ENCODE results near the gene CRTAC1. TPM values are rescaled to one million over a fixed set of nuclear protein-coding genes. Genes with fewer than 3 reads are reported as not detected.
A peak's percentile ranks its signal among the peaks of the same experiment; 100 is the strongest.

CRTAC1 gene
- total and polyA plus RNA-seq, 8 donors: 0.24 to 1.3 (median 0.81) TPM

- WGBS, 2 donors: 31 to 34% methylated on average over 10 of the region's 10 CpGs
- no peak for TF ChIP-seq CTCF (IDR thresholded peaks at IDR 0.05)
- DNase-seq (no peak), FAIRE-seq (no peak), ATAC-seq (peak; percentile 34 to 53 (median 42))
- Histone ChIP-seq H3K27me3 (no peaks in the 10 kb centered on the region), H3K36me3 (no peaks in the 10 kb centered on the region), H3K4me1 (no peaks in the 10 kb centered on the region), H3K27ac (no peak overlapping the region), H3K9me3 (no peaks in the 10 kb centered on the region), H3K4me3 (no peak overlapping the region)
- intact Hi-C loops (cut with DNase I): loop anchor here in 2 of 3 donors (5.0 kb wide), 1 partner anchor 128 kb away; no protein-coding TSS in a partner anchor
Measured at GRCh38 chr10:97914171-97914836, 116.1 kb downstream of the CRTAC1 start.

DNA sequence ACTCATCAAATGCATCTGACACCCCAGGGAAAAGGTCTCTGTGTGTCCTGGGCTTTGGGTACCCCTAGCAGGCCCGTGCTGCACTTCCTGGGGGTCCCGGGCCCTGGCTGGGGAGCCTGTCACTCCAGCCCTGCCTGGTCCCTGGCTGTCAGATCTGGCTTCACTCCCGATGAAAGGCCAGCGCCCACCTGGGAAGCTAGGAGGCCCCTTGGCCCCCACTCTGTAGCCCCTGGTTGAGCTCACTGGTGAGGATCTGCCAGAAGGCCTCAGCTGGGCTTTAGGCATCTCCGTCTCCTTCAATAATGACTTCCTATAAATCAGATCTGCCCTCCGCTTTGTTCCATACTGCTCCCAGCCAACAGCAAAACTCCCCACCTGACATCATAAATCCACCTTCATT lies 116.8 kb downstream of the CRTAC1 start:
- H3K36me3 ChIP-seq: no peaks in the 10 kb centered on the region
- no peak for TF ChIP-seq CTCF (IDR thresholded peaks at IDR 0.05)
- no peaks in the 10 kb centered on the region for H3K9me3 ChIP-seq
- WGBS, 2 donors: 68 to 69% methylated on average over 6 of the region's 6 CpGs
- no peak overlapping the region for H3K27ac ChIP-seq
- H3K4me3 ChIP-seq: no peak overlapping the region
- no peak for ATAC-seq
- DNase-seq: no peak
- no peak for FAIRE-seq
- intact Hi-C loops (cut with DNase I): loop anchor here in 2 of 3 donors (5.0 kb wide), 1 partner anchor 129 kb away; no protein-coding TSS in a partner anchor
- no peaks in the 10 kb centered on the region for H3K27me3 ChIP-seq
- no peaks in the 10 kb centered on the region for H3K4me1 ChIP-seq

DNA sequence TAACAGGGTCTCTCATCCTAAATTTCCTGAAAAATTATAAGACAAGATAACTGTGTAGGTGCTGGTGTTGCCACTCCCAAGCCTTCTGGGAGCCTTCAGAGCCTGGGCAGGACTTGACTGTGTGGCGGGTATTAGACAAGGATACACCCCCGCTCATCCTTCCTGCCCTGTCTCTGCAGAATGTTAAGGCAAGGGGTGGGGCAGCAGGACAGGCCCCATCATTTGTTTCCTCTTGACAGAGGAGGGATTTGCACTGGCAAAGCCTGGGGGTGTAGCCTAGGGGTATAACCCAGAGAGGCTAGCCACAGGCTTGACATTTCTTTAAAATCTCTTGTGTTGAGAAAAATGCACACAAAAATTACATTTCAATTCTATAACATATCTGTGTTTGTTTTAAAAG lies 117.2 kb downstream of the CRTAC1 start:
- H3K36me3 ChIP-seq: no peaks in the 10 kb centered on the region
- no peak for FAIRE-seq
- TF ChIP-seq CTCF (IDR thresholded peaks at IDR 0.05): no peak
- 84 to 93% methylated on average over 2 of the region's 2 CpGs for WGBS, 2 donors
- H3K4me3 ChIP-seq: no peak overlapping the region
- H3K27ac ChIP-seq: no peak overlapping the region
- H3K9me3 ChIP-seq: no peaks in the 10 kb centered on the region
- intact Hi-C loops (cut with DNase I): loop anchor here in 2 of 3 donors (5.0 kb wide), 1 partner anchor 129 kb away; no protein-coding TSS in a partner anchor
- no peak for DNase-seq
- no peak for ATAC-seq
- H3K4me1 ChIP-seq: no peaks in the 10 kb centered on the region
- H3K27me3 ChIP-seq: no peaks in the 10 kb centered on the region

GRCh38 chr10:97911217-97911616 lies 119.2 kb downstream of the CRTAC1 start:
- H3K9me3 ChIP-seq: no peaks in the 10 kb centered on the region
- no peak overlapping the region for H3K4me3 ChIP-seq
- H3K4me1 ChIP-seq: no peaks in the 10 kb centered on the region
- no peaks in the 10 kb centered on the region for H3K27me3 ChIP-seq
- 56 to 64% methylated on average over 5 of the region's 5 CpGs for WGBS, 2 donors
- no peak overlapping the region for H3K27ac ChIP-seq
- ATAC-seq (no peak), FAIRE-seq (no peak), DNase-seq (no peak)
- TF ChIP-seq CTCF (IDR thresholded peaks at IDR 0.05): no peak
- intact Hi-C loops (cut with DNase I): loop anchor here in 2 of 3 donors (5.0 kb wide), 1 partner anchor 131 kb away; no protein-coding TSS in a partner anchor
- no peaks in the 10 kb centered on the region for H3K36me3 ChIP-seq

DNA sequence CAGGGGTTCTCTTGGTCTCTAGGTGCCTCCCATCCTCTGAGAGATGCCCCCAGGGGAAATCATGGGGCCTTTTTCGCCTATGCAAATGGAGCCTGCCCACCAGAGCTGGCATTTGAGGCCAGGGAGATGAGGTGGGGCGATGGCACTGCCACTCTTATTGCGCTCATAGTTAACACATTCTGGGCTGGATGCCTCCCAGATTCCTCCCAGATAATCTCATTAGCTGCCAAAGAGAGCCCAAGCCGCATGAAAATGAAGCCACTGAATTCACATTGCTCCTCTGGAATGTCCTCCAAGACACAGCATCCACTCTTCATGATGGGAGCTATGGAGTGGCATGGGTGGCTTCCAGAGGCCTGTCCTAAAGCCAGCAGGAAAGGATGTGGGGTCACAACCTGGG lies 119.8 kb downstream of the CRTAC1 start:
- ATAC-seq (no peak), FAIRE-seq (no peak), DNase-seq (no peak)
- Histone ChIP-seq H3K9me3 (no peaks in the 10 kb centered on the region), H3K36me3 (no peaks in the 10 kb centered on the region), H3K27ac (no peak overlapping the region), H3K27me3 (no peaks in the 10 kb centered on the region), H3K4me3 (no peak overlapping the region), H3K4me1 (no peaks in the 10 kb centered on the region)
- intact Hi-C loops (cut with DNase I): loop anchor here in 2 of 3 donors (5.0 kb wide), 1 partner anchor 132 kb away; no protein-coding TSS in a partner anchor
- 70 to 73% methylated on average over 4 of the region's 4 CpGs for WGBS, 2 donors
- TF ChIP-seq CTCF (IDR thresholded peaks at IDR 0.05): no peak
